GM12878 (cell line): Measurements from ENCODE around the gene LPCAT3. TPM values are rescaled to one million over a fixed set of nuclear protein-coding genes. Genes with fewer than 3 reads are reported as not detected.

Experiments
- ATAC-seq: fragments of 200-7000 bp; cut with Tn5 transposase; 3 replicates; pipeline ENCODE4 v1.9.1; 2020; ENCODE audit warnings: mild to moderate bottlenecking, moderate library complexity
- BruUV-seq: library from RNA; stranded (reverse); fragments of 400-500 nt; replicated peaks from 2 replicates; lab custom pipeline; 2021; lab: Mats Ljungman, UMichigan
- CTCF ChIA-PET: fragments of 300-600 bp; sonication (Branson Sonifier 250); formaldehyde crosslinking; extraction: SDS; loops from one replicate; lab custom pipeline; 2021; ENCODE audit warnings: inconsistent platforms; lab: Yijun Ruan, JAX
- POLR2A ChIA-PET: fragments of 350-600 bp; formaldehyde crosslinking; extraction: SDS; loops from one replicate; lab custom pipeline; 2021; ENCODE audit warnings: inconsistent platforms; lab: Charles Lee
- RAD21 ChIA-PET: fragments of 300-600 bp; sonication (Branson Sonifier 250); formaldehyde crosslinking; loops from one replicate; lab custom pipeline; 2023; ENCODE audit warnings: antibody characterized with exemption; ENCODE audit not compliant: unreplicated experiment; lab: Charles Lee
- SMC1A ChIA-PET: fragments of 300-600 bp; sonication (Branson Sonifier 250); formaldehyde crosslinking; loops from one replicate; lab custom pipeline; 2023; ENCODE audit not compliant: unreplicated experiment, uncharacterized antibody; lab: Charles Lee
- DNase-seq: peaks from one replicate; pipeline ENCODE4 v3.0.0-alpha.2; 2011; ENCODE audit warnings: low read depth, low spot score
- FAIRE-seq: peaks from 3 replicates; lab custom pipeline; 2011; peaks lifted over from hg19 to GRCh38; lab: Jason Lieb, UNC
- H2AFZ ChIP-seq: 2 replicates; pipeline ENCODE4 v1.6.0; 2011; ENCODE audit warnings: low read depth, low read length, control low read depth; ENCODE audit not compliant: control insufficient read depth
- H3K27ac ChIP-seq: 2 replicates; pipeline ENCODE4 v1.5.1; 2011; ENCODE audit warnings: control low read depth; ENCODE audit not compliant: control insufficient read depth, insufficient read depth
- H3K27me3 ChIP-seq, 2 experiments: replicated peaks in 1 of 2; 2 replicates each; pipeline versions ENCODE4 v1.6.0 to v1.6.1; 2011; ENCODE audit warnings: low read length in 1 of 2; ENCODE audit not compliant: control insufficient read depth in 2 of 2, insufficient read depth in 2 of 2
- H3K36me3 ChIP-seq, 2 experiments: 2 replicates each; pipeline ENCODE4 v1.5.1; 2011; ENCODE audit warnings: low read length in 1 of 2; ENCODE audit not compliant: control insufficient read depth in 2 of 2, insufficient read depth in 2 of 2
- H3K4me1 ChIP-seq: 2 replicates; pipeline ENCODE4 v1.6.1; 2011; ENCODE audit warnings: mild to moderate bottlenecking, low read length, moderate library complexity, mixed read lengths; ENCODE audit not compliant: control insufficient read depth, insufficient read depth
- H3K4me2 ChIP-seq: 2 replicates; pipeline ENCODE4 v1.6.0; 2011; ENCODE audit warnings: control low read depth; ENCODE audit not compliant: control insufficient read depth, insufficient read depth
- H3K4me3 ChIP-seq: fragments of 200-600 bp; sonication (generic); 2 replicates; pipeline ENCODE4 v1.5.1; 2016
- H3K79me2 ChIP-seq: 2 replicates; pipeline ENCODE4 v1.6.0; 2011; ENCODE audit warnings: low read length; ENCODE audit not compliant: control insufficient read depth, insufficient read depth
- H3K9ac ChIP-seq: 2 replicates; pipeline ENCODE4 v1.8.0; 2011; ENCODE audit warnings: low read length, control low read depth, mixed read lengths; ENCODE audit not compliant: control insufficient read depth, insufficient read depth
- H3K9me3 ChIP-seq: replicated peaks from 3 replicates; pipeline ENCODE4 v1.5.1; 2011; ENCODE audit warnings: mild to moderate bottlenecking, low read length; ENCODE audit not compliant: control insufficient read depth, insufficient read depth
- H4K20me1 ChIP-seq: 2 replicates; pipeline ENCODE4 v1.6.0; 2011; ENCODE audit not compliant: control insufficient read depth, insufficient read depth
- IKZF2 ChIP-seq, 2 experiments: fragments of 450-650 bp; IDR thresholded peaks; 2 replicates each; pipeline ENCODE4 v1.6.1; 2017; ENCODE audit warnings: mild to moderate bottlenecking in 2 of 2, moderate library complexity in 2 of 2
- IRF4 ChIP-seq: IDR thresholded peaks from 2 replicates; pipeline ENCODE4 v1.6.1; 2011; ENCODE audit warnings: low read depth, low read length
- NFXL1 ChIP-seq: fragments of 450-650 bp; IDR thresholded peaks from 2 replicates; pipeline ENCODE4 v1.6.1; 2017; ENCODE audit warnings: antibody characterized with exemption, mild to moderate bottlenecking, borderline replicate concordance
- RAD51 ChIP-seq: fragments of 450-650 bp; IDR thresholded peaks from 2 replicates; pipeline ENCODE4 v1.6.1; 2016; ENCODE audit warnings: moderate library complexity, mild to moderate bottlenecking, inconsistent platforms
- SMAD5 ChIP-seq: IDR thresholded peaks from 2 replicates; pipeline ENCODE4 v1.6.1; 2016; ENCODE audit warnings: antibody characterized with exemption, low read depth
- YY1 ChIP-seq: IDR thresholded peaks from 2 replicates; pipeline ENCODE4 v1.6.1; 2011; ENCODE audit warnings: low read depth, mild to moderate bottlenecking, low read length
- WGBS: methylation state at CpG from one replicate; pipeline ENCODE4 v1.1.6; 2016; ENCODE audit warnings: low lambda C conversion rate; ENCODE audit not compliant: insufficient replicate concordance, insufficient coverage; ENCODE audit errors: missing lambda C conversion rate; 5-methylcytosine and 5-hydroxymethylcytosine counted together
- in situ Hi-C: fragments of 300-500 bp; cut with MboI; formaldehyde crosslinking; loops from 9 replicates; pipeline ENCODE4 v1.14.3; 2018; ENCODE audit warnings: mixed read lengths
- intact Hi-C: fragments of 100-400 bp; cut with micrococcal nuclease; formaldehyde crosslinking; loops from one replicate; pipeline ENCODE4 v1.14.2; 2022; ENCODE audit not compliant: unreplicated experiment
- polyA plus RNA-seq, 11 experiments: library from polyadenylated mRNA; depleted of rRNA in 4 of 11; unstranded in 6 of 11; stranded (reverse) in 5 of 11; fragments of >200 nt; fragmentation: Nextera tagmentation in 4 of 11; fragmentation: Illumina TruSeq in 1 of 11; extraction: Ambion mirVana in 4 of 11; extraction: Trizol in 1 of 11; gene quantifications; 1 replicate in 1 of 11; 2 replicates in 10 of 11; pipeline versions ENCODE4 v1.2.1 to v1.2.3, GENCODE V29; 2011 to 2016; ENCODE audit warnings: inconsistent platforms in 2 of 11, missing spikeins in 2 of 11, low read depth in 1 of 11
- total RNA-seq, 4 experiments: library from RNA; depleted of rRNA in 3 of 4; stranded (reverse); fragments of >200 nt in 3 of 4; fragmentation: Illumina TruSeq in 1 of 4; extraction: Trizol in 1 of 4; gene quantifications; 2 replicates each; pipeline versions ENCODE4 v1.2.1 to v1.2.3, GENCODE V29; 2013 to 2021
- TF ChIP-seq, protein P1 (sequence below): fragments of 450-650 bp; IDR thresholded peaks from 2 replicates; pipeline ENCODE4 v1.6.1; 2017; ENCODE audit warnings: antibody characterized with exemption, mild to moderate bottlenecking, moderate library complexity
- TF ChIP-seq, protein P2 (sequence below): fragments of 450-650 bp; IDR thresholded peaks from 2 replicates; pipeline ENCODE4 v1.6.1; 2018; ENCODE audit warnings: borderline replicate concordance, mild to moderate bottlenecking; ENCODE audit not compliant: partially characterized antibody
- TF ChIP-seq, protein P3 (sequence below): fragments of 450-650 bp; IDR thresholded peaks from 2 replicates; pipeline ENCODE4 v1.6.1; 2016; ENCODE audit warnings: mild to moderate bottlenecking, moderate library complexity, borderline replicate concordance
- TF ChIP-seq, protein P4 (sequence below): fragments of 450-650 bp; formaldehyde crosslinking; IDR thresholded peaks from 2 replicates; pipeline ENCODE4 v1.4.0; 2022; ENCODE audit warnings: mild to moderate bottlenecking, moderate library complexity

The LPCAT3 gene
- total and polyA plus RNA-seq, 10 of the 15 experiments (the other 5 are each of a cell fraction or from before 2014, with no cell fraction given): 2.6 to 48.3 (median 23.0) TPM

DNA sequence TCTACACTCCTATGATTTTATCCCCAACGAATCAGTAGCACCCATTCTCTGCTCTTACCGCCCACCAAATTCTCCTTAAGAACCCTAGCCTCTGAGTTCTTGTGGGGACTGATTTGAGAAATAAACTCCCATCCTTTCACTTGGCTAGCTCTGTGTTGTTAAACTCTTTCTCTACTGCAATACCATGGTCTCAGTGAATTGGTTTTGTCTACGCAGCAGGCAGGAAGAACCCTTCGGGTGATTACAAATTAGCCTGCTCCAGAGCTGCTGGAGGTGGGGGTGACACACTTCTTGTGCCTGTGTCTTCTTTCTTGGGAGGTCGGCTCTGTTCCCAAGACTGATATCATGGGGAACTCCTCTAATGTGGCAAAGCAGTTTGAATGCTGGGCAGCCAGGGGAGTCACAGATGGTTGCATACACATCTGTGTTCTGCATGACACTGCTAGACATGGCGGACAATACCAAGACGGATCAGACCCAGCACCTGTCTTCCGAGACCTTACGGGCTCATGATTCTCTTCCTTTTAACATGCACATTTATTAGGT, 40.6 kb upstream of the LPCAT3 start:
- Histone ChIP-seq H2AFZ (no peak overlapping the region), H3K27ac (no peak overlapping the region), H3K79me2 (no peaks in the 10 kb centered on the region), H3K27me3 (peaks cover 3 to 5% of the 10 kb centered on the region in 2 experiments), H4K20me1 (no peaks in the 10 kb centered on the region), H3K9me3 (no peaks in the 10 kb centered on the region), H3K9ac (no peak overlapping the region), H3K4me2 (no peak overlapping the region), H3K4me3 (no peak overlapping the region), H3K4me1 (no peaks in the 10 kb centered on the region), H3K36me3 (no peaks in the 10 kb centered on the region)
- no peak for FAIRE-seq
- RAD21 ChIA-PET: no interaction called here
- no peak for DNase-seq
- in situ Hi-C loops (no loop called here), intact Hi-C loops (no loop called here)
- POLR2A ChIA-PET: interaction anchor here (0.6 kb wide), 2 partner anchors 12 to 160 kb away, joined by 4 read pairs; no protein-coding TSS in a partner anchor
- SMC1A ChIA-PET: interaction anchor here (0.7 kb wide), 1 partner anchor 558 kb away, joined by 3 read pairs; no protein-coding TSS in a partner anchor
- no peak for ATAC-seq
- CTCF ChIA-PET: interaction anchor here (0.7 to 3.8 kb wide), 2 partner anchors 21 to 54 kb away, joined by 3 to 14 read pairs; no protein-coding TSS in a partner anchor
- no TSS peak for BruUV-seq
- WGBS: 86% methylated on average over 9 of the region's 9 CpGs
- TF ChIP-seq, protein P1, sequence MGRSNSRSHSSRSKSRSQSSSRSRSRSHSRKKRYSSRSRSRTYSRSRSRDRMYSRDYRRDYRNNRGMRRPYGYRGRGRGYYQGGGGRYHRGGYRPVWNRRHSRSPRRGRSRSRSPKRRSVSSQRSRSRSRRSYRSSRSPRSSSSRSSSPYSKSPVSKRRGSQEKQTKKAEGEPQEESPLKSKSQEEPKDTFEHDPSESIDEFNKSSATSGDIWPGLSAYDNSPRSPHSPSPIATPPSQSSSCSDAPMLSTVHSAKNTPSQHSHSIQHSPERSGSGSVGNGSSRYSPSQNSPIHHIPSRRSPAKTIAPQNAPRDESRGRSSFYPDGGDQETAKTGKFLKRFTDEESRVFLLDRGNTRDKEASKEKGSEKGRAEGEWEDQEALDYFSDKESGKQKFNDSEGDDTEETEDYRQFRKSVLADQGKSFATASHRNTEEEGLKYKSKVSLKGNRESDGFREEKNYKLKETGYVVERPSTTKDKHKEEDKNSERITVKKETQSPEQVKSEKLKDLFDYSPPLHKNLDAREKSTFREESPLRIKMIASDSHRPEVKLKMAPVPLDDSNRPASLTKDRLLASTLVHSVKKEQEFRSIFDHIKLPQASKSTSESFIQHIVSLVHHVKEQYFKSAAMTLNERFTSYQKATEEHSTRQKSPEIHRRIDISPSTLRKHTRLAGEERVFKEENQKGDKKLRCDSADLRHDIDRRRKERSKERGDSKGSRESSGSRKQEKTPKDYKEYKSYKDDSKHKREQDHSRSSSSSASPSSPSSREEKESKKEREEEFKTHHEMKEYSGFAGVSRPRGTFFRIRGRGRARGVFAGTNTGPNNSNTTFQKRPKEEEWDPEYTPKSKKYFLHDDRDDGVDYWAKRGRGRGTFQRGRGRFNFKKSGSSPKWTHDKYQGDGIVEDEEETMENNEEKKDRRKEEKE: no peak
- no peak for TF ChIP-seq IKZF2 (IDR thresholded peaks at IDR 0.05)
- TF ChIP-seq, protein P2, sequence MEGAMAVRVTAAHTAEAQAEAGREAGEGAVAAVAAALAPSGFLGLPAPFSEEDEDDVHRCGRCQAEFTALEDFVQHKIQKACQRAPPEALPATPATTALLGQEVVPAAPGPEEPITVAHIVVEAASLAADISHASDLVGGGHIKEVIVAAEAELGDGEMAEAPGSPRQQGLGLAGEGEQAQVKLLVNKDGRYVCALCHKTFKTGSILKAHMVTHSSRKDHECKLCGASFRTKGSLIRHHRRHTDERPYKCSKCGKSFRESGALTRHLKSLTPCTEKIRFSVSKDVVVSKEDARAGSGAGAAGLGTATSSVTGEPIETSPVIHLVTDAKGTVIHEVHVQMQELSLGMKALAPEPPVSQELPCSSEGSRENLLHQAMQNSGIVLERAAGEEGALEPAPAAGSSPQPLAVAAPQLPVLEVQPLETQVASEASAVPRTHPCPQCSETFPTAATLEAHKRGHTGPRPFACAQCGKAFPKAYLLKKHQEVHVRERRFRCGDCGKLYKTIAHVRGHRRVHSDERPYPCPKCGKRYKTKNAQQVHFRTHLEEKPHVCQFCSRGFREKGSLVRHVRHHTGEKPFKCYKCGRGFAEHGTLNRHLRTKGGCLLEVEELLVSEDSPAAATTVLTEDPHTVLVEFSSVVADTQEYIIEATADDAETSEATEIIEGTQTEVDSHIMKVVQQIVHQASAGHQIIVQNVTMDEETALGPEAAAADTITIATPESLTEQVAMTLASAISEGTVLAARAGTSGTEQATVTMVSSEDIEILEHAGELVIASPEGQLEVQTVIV: no peak
- TF ChIP-seq YY1: no peak
- TF ChIP-seq, protein P3, sequence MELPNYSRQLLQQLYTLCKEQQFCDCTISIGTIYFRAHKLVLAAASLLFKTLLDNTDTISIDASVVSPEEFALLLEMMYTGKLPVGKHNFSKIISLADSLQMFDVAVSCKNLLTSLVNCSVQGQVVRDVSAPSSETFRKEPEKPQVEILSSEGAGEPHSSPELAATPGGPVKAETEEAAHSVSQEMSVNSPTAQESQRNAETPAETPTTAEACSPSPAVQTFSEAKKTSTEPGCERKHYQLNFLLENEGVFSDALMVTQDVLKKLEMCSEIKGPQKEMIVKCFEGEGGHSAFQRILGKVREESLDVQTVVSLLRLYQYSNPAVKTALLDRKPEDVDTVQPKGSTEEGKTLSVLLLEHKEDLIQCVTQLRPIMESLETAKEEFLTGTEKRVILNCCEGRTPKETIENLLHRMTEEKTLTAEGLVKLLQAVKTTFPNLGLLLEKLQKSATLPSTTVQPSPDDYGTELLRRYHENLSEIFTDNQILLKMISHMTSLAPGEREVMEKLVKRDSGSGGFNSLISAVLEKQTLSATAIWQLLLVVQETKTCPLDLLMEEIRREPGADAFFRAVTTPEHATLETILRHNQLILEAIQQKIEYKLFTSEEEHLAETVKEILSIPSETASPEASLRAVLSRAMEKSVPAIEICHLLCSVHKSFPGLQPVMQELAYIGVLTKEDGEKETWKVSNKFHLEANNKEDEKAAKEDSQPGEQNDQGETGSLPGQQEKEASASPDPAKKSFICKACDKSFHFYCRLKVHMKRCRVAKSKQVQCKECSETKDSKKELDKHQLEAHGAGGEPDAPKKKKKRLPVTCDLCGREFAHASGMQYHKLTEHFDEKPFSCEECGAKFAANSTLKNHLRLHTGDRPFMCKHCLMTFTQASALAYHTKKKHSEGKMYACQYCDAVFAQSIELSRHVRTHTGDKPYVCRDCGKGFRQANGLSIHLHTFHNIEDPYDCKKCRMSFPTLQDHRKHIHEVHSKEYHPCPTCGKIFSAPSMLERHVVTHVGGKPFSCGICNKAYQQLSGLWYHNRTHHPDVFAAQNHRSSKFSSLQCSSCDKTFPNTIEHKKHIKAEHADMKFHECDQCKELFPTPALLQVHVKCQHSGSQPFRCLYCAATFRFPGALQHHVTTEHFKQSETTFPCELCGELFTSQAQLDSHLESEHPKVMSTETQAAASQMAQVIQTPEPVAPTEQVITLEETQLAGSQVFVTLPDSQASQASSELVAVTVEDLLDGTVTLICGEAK: no peak
- TF ChIP-seq NFXL1: no peak
- TF ChIP-seq RAD51: no peak
- TF ChIP-seq, protein P4, sequence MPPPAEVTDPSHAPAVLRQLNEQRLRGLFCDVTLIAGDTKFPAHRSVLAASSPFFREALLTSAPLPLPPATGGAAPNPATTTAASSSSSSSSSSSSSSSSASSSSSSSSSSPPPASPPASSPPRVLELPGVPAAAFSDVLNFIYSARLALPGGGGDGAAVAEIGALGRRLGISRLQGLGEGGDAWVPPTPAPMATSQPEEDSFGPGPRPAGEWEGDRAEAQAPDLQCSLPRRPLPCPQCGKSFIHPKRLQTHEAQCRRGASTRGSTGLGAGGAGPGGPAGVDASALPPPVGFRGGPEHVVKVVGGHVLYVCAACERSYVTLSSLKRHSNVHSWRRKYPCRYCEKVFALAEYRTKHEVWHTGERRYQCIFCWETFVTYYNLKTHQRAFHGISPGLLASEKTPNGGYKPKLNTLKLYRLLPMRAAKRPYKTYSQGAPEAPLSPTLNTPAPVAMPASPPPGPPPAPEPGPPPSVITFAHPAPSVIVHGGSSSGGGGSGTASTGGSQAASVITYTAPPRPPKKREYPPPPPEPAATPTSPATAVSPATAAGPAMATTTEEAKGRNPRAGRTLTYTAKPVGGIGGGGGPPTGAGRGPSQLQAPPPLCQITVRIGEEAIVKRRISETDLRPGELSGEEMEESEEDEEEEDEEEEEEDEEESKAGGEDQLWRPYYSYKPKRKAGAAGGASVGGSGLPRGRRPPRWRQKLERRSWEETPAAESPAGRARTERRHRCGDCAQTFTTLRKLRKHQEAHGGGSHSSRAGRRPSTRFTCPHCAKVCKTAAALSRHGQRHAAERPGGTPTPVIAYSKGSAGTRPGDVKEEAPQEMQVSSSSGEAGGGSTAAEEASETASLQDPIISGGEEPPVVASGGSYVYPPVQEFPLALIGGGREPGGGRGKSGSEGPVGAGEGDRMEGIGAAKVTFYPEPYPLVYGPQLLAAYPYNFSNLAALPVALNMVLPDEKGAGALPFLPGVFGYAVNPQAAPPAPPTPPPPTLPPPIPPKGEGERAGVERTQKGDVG (CRISPR knock-in tag): no peak
- no peak for TF ChIP-seq SMAD5
- no peak for TF ChIP-seq IRF4
